PC-3 (cell line): Measurements from ENCODE around the gene TRAIP. TPM values are rescaled to one million over a fixed set of nuclear protein-coding genes. Genes with fewer than 3 reads are reported as not detected.

ENCODE experiments used
- ATAC-seq: fragments of 200-7000 bp; cut with Tn5 transposase; 2 replicates; pipeline ENCODE4 v1.9.1; 2020; ENCODE audit warnings: mild to moderate bottlenecking, moderate library complexity
- BruUV-seq: library from RNA; stranded (reverse); fragments of 400-500 nt; replicated peaks from 2 replicates; lab custom pipeline; 2021; lab: Mats Ljungman, UMichigan
- CTCF ChIA-PET: fragments of 300-600 bp; sonication (Branson Sonifier 250); formaldehyde crosslinking; loops from one replicate; lab custom pipeline; 2022; ENCODE audit warnings: antibody characterized with exemption; lab: Charles Lee
- POLR2A ChIA-PET: fragments of 300-600 bp; sonication (Branson Sonifier 250); formaldehyde crosslinking; loops from one replicate; lab custom pipeline; 2022; ENCODE audit warnings: antibody characterized with exemption; ENCODE audit not compliant: unreplicated experiment; lab: Charles Lee
- DNase-seq: peaks from one replicate; pipeline ENCODE4 v3.0.0-alpha.2; 2015
- H2AFZ ChIP-seq: fragments of 300-600 bp; sonication (generic); 2 replicates; pipeline ENCODE4 v1.6.0; 2016; ENCODE audit warnings: antibody characterized with exemption, low read length
- H3F3A ChIP-seq: fragments of 300-600 bp; sonication (generic); one replicate; pipeline ENCODE4 v1.6.0; 2017; ENCODE audit warnings: antibody characterized with exemption, low read length, control low read depth, mild to moderate bottlenecking; ENCODE audit not compliant: unreplicated experiment
- H3K27ac ChIP-seq: fragments of 300-600 bp; sonication (generic); 2 replicates; pipeline ENCODE4 v1.5.1; 2016; ENCODE audit warnings: mild to moderate bottlenecking, low read length
- H3K27me3 ChIP-seq: fragments of 300-600 bp; sonication (generic); 2 replicates; pipeline ENCODE4 v1.6.1; 2016; ENCODE audit warnings: low read length, mixed read lengths
- H3K36me3 ChIP-seq: fragments of 300-600 bp; sonication (generic); 2 replicates; pipeline ENCODE4 v1.6.1; 2016; ENCODE audit warnings: low read depth, mixed run types, low read length, mixed read lengths
- H3K4me1 ChIP-seq: fragments of 300-600 bp; sonication (generic); 2 replicates; pipeline ENCODE4 v1.5.1; 2016; ENCODE audit warnings: low read length; ENCODE audit not compliant: insufficient read depth
- H3K4me2 ChIP-seq: fragments of 300-600 bp; sonication (generic); 2 replicates; pipeline ENCODE4 v1.6.0; 2016; ENCODE audit warnings: low read length
- H3K4me3 ChIP-seq: fragments of 300-600 bp; sonication (generic); 2 replicates; pipeline ENCODE4 v1.5.1; 2016; ENCODE audit warnings: mild to moderate bottlenecking, low read length, mixed read lengths
- H3K79me2 ChIP-seq: fragments of 300-600 bp; sonication (generic); 2 replicates; pipeline ENCODE4 v1.6.1; 2017; ENCODE audit warnings: low read length, mixed read lengths
- H3K9ac ChIP-seq: fragments of 300-600 bp; sonication (generic); 2 replicates; pipeline ENCODE4 v1.6.0; 2016; ENCODE audit warnings: mild to moderate bottlenecking, low read length
- H3K9me2 ChIP-seq: fragments of 300-600 bp; sonication (generic); replicated peaks from 2 replicates; pipeline ENCODE4 v1.6.1; 2016; ENCODE audit warnings: mixed run types, low read length, mixed read lengths
- H3K9me3 ChIP-seq: fragments of 300-600 bp; sonication (generic); 2 replicates; pipeline ENCODE4 v1.6.1; 2016; ENCODE audit warnings: low read length, mixed read lengths
- H4K20me1 ChIP-seq: fragments of 300-600 bp; sonication (generic); 2 replicates; pipeline ENCODE4 v1.6.1; 2016; ENCODE audit warnings: low read length, mixed read lengths
- EZH2 ChIP-seq: fragments of 300-600 bp; sonication (generic); IDR thresholded peaks from one replicate; pipeline ENCODE4 v1.6.1; 2017; ENCODE audit warnings: antibody characterized with exemption, mild to moderate bottlenecking, low read length; ENCODE audit not compliant: unreplicated experiment
- EZH2phosphoT487 ChIP-seq: fragments of 300-600 bp; sonication (generic); IDR thresholded peaks from 2 replicates; pipeline ENCODE4 v1.6.1; 2018; ENCODE audit warnings: mild to moderate bottlenecking, antibody characterized with exemption, low read length, borderline replicate concordance
- intact Hi-C: fragments of 100-400 bp; cut with micrococcal nuclease; formaldehyde crosslinking; loops from 2 replicates; pipeline ENCODE4 v1.9.0; 2023
- total RNA-seq: library from RNA; depleted of rRNA; stranded (reverse); fragments of >200 nt; gene quantifications from 2 replicates; pipeline ENCODE4 v1.2.3, GENCODE V29; 2014
- TF ChIP-seq, protein P1 (sequence below): fragments of 300-600 bp; sonication (generic); conservative IDR thresholded peaks from 2 replicates; pipeline ENCODE4 v1.5.1; 2017; ENCODE audit warnings: antibody characterized with exemption, low read depth, mild to moderate bottlenecking, low read length

The TRAIP gene
- total RNA-seq, 1 experiment from 2014 or later, result 21.6 TPM

DNA sequence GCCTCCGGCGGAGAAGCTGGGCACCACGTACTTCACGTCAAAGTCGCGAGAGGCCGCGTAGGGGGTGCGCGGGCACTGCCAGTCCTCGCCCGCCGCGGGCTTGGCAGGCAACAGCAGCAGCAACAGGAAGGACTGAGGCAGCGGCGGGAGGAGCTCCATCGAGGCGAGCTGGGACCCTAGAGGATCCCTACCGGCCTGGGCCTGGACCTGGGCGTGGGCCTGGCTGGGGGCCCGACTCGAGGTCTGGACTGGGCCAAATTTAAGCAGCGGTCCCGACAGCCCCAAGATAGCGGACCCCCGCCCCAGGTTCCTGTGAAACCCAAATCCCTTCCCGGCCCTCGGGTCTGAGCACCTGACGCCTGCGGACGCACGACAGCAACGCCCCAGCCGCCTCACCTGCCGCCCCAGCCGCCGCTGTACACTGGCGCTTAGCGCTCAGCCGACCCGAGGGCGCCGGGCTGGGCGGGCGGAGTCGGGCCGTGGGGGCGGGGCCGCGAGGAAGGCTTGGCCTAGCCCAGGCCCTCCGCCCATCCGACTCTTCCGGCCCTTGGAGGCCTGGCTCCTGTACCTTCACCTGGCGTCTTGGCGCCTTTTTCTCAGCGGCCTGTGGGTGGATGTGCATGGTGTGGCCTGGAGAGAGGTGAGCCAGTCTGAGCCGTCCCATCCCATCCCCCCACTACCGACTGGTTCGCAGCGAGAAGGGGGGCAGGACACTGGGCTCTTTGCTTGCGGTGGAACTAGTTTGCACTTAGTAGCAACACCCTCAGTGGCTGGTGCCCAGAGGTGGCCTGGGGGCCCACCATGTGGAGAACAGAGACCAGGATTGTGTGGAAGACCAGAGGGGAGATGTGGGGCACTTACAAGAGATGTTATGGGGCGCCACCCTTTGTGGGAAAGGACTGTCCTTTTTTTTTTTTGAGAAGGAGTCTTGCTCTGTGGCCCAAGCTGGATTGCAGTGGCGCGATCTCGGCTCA is 47.4 kb upstream of the TRAIP start, which contains the start of gene MST1R:
TSS of gene MST1R (minus strand) at position 423 of the 974 bp plus-strand sequence. CDS start at position 159, 264 bp downstream.
- H3K9ac ChIP-seq, result peak within 1 kb of the TSS; percentile 84
- peak; percentile 58 for ATAC-seq
- CTCF ChIA-PET, result no interaction called here
- H2AFZ ChIP-seq, result peak within 1 kb of the TSS; percentile 49; the same call in 1 of the 2 replicates
- TSS peak; percentile 73 for BruUV-seq
- peak within 1 kb of the TSS; percentile 99 for H3K4me2 ChIP-seq
- TF ChIP-seq EZH2, result no peak
- TF ChIP-seq EZH2phosphoT487, result no peak
- H3K4me1 ChIP-seq, result peaks cover 71% of the 10 kb centered on the region
- peak; percentile 98 for DNase-seq
- peak within 1 kb of the TSS; percentile 99 for H3K27ac ChIP-seq
- no peaks in the 10 kb centered on the region for H4K20me1 ChIP-seq
- peaks cover 55% of the 10 kb centered on the region for H3K79me2 ChIP-seq
- no peaks in the 10 kb centered on the region for H3K27me3 ChIP-seq
- intact Hi-C loops, result loop anchor here (5.0 kb wide), 1 partner anchor 116 kb away; the partner anchor contains the start of gene IP6K1
- no peaks in the 10 kb centered on the region for H3K9me3 ChIP-seq
- peak within 1 kb of the TSS; percentile 74 for H3K4me3 ChIP-seq
- no peaks in the 10 kb centered on the region for H3K9me2 ChIP-seq
- peaks cover 3% of the 10 kb centered on the region for H3K36me3 ChIP-seq
- H3F3A ChIP-seq, result peaks cover 11% of the 10 kb centered on the region
- POLR2A ChIA-PET, result interaction anchor here (0.5 to 0.7 kb wide), 3 partner anchors 9 to 117 kb away, joined by 4 to 6 read pairs (median 5); partner anchors contain the start of genes IP6K1 and MON1A

DNA sequence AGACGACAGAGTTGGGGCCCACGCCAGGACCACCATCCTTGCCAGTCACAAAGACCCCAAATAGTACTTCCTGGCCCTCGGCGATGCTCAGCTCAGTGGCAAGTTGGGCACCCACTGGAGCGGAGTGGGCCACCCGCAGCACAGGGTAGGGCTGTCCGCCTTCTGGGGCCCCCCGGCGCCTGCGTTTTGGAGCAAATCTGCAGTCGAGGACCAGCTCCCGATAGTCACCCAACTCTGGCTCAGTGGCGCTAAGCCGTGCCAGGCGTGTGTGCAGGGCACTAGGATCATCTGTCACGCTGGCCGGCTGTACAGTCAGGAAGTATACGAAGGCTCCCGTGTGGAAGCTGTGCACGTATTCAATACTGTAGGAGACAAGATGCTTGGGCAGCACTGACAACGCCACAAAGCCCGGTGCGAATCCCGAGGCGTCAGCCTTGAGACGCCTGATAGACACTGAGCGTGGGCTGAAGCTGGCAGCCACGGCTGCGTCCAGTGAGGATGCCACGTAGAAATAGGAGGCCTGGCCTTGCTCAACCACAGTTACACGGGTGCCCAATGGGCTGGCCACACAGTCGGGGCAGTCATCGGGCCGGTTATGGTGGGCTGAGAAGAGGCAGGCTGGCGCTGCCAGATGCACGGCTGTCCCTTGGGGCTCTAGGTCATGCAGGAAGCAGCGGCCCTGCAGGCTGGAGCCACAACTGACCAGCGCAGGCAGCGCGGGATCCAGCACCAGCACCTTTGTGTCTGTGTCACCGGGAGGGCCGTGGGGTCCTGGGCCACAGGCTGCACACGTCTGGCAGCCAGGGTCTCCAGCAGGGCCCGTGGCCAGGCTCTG is 46.4 kb upstream of the TRAIP start:
- peak overlapping the region; percentile 99 for H3K4me2 ChIP-seq
- peaks cover 11% of the 10 kb centered on the region for H3F3A ChIP-seq
- H3K9me2 ChIP-seq, result no peaks in the 10 kb centered on the region
- CTCF ChIA-PET, result no interaction called here
- H4K20me1 ChIP-seq, result no peaks in the 10 kb centered on the region
- ATAC-seq, result no peak
- TF ChIP-seq, protein P1, sequence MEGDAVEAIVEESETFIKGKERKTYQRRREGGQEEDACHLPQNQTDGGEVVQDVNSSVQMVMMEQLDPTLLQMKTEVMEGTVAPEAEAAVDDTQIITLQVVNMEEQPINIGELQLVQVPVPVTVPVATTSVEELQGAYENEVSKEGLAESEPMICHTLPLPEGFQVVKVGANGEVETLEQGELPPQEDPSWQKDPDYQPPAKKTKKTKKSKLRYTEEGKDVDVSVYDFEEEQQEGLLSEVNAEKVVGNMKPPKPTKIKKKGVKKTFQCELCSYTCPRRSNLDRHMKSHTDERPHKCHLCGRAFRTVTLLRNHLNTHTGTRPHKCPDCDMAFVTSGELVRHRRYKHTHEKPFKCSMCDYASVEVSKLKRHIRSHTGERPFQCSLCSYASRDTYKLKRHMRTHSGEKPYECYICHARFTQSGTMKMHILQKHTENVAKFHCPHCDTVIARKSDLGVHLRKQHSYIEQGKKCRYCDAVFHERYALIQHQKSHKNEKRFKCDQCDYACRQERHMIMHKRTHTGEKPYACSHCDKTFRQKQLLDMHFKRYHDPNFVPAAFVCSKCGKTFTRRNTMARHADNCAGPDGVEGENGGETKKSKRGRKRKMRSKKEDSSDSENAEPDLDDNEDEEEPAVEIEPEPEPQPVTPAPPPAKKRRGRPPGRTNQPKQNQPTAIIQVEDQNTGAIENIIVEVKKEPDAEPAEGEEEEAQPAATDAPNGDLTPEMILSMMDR, result no peak
- no peak for TF ChIP-seq EZH2phosphoT487
- no peak for TF ChIP-seq EZH2
- peaks cover 65% of the 10 kb centered on the region for H3K79me2 ChIP-seq
- H3K36me3 ChIP-seq, result peaks cover 12% of the 10 kb centered on the region
- no peaks in the 10 kb centered on the region for H3K27me3 ChIP-seq
- H3K27ac ChIP-seq, result peak overlapping the region; percentile 99
- peaks cover 79% of the 10 kb centered on the region for H3K4me1 ChIP-seq
- POLR2A ChIA-PET, result interaction anchor here (0.7 to 0.8 kb wide), 2 partner anchors 8 to 108 kb away, joined by 4 read pairs; no protein-coding TSS in a partner anchor
- peak overlapping the region; percentile 74 for H3K4me3 ChIP-seq
- no peaks in the 10 kb centered on the region for H3K9me3 ChIP-seq
- peak overlapping the region; percentile 84 for H3K9ac ChIP-seq
- intact Hi-C loops, result loop anchor here (5.0 kb wide), 1 partner anchor 115 kb away; the partner anchor contains the start of gene IP6K1
- DNase-seq, result no peak
- no TSS peak for BruUV-seq
- no peak overlapping the region for H2AFZ ChIP-seq
